Left kidney (tissue), 2 donors: Measurements from ENCODE around the gene MMRN2. TPM values are rescaled to one million over a fixed set of nuclear protein-coding genes. Genes with fewer than 3 reads are reported as not detected.

Experiments
- DNase-seq: peaks from one replicate; pipeline ENCODE4 v3.0.0-alpha.2; 2013
- polyA plus RNA-seq: library from polyadenylated mRNA; unstranded; fragments of 120-200 nt; gene quantifications from one replicate; pipeline ENCODE4 v1.2.1, GENCODE V29; 2013; ENCODE audit not compliant: insufficient read length

The MMRN2 gene
- polyA plus RNA-seq, 1 donor, result 23.7 TPM

DNA sequence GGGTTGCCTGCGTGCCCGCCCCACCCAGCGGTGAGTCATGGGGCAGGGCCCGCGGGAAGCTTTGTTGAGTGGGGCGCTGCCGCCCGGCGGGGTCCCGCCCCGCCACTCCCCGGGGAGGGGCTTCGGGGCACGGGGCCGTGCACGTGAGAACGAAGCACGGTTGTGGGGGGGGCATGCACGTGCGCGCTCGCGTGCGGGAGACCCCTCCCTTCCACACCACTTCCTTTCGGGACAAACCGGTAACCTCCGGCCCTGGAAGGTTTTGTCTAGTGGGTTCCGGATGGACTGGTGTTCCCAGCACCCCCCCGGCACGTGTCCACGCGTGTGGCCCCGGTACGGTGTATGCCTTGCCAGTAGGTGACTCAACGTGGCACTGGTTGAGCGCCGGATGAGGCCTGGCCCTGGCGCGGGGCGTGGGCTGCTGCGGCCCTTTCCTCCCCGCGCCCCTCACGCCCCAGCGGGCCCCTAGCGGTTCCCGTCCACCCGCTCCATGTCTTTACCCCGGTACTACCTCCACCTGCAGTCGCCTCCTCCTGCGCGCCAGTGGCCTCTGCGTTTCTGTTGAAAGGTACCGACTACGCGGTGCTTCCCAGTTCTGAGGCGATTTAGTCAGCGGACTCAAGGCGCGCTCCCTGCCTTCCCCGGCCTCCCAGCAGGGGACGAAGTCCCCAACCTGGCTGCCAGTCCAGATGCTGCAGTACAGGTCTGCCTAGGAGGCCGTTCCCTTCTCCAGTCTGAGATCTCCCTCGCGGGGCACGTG lies 14.0 kb upstream of the MMRN2 start:
- DNase-seq, result peak; percentile 71

DNA sequence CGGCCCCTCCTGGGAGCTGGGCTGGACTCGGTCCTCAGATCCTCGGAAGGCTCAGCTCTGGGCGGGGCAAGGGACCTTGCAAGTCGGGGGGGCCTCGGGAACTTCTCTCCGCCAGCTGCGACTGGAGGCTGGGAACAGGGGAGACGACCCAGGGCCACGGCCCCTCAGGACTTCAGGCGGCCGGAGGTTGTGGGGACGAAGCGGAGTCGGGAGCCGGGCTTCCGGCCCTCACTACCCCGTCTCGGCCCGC lies 13.5 kb upstream of the MMRN2 start:
- DNase-seq, result peak; percentile 55

DNA sequence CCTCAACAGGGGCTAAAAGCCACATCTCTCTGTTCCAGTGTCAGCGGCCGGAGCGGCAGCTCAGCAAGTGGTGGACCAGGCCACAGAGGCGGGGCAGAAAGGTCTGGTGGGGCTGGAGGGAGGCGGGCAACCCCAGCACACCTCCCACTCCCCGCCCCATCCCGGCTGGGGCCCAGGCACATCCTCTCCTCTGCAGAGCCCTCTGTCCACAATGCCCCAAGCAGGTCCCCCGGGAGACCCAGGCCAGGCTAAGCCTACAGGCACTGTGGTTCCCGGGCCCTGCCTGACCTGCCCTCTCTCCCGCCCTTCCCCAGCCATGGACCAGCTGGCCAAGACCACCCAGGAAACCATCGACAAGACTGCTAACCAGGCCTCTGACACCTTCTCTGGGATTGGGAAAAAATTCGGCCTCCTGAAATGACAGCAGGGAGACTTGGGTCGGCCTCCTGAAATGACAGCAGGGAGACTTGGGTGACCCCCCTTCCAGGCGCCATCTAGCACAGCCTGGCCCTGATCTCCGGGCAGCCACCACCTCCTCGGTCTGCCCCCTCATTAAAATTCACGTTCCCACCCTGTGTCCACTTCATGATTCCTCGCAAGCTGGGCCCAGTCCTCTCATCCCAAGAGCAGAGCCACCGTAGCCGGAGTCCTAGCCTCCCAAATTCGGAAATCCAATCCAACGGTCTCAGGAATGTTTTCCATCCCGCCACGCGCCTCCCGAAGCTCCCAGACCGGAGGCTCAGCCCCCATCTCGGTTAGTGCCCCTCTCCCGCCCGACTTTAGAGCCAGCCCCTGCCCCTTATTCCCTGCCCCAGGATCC lies 13.0 kb upstream of the MMRN2 start:
- DNase-seq, result no peak

DNA sequence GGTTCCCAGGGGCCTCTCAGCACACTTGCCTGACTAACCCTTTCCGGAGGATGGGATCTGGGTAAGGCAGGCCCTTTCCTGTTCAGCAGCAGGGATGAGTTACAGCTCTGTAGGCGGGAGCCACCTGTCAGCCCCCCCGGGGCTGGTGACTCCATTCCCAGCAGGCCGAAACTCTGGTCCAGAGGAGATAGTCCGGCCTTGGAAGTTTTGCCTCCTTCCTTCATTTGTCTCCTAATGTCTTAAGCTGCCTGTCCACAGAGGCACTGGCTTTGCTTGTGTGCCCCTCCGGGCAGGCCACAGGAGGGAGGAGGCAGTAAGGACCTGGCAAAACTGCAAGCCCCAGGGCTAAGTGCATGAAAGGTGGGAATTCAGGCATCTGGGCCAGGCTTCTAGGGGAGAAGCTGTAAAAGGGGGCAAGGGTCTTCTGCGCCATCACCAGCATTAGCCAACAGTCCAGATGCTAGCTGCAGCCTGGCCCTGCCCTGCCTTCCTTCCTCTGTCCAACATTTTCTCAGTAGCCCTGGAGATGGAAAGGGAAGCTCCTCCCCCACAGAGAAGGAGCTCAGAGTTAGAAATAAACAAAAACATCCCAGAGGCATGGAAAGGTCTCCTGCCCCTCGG lies 12.1 kb upstream of the MMRN2 start:
- no peak for DNase-seq

DNA sequence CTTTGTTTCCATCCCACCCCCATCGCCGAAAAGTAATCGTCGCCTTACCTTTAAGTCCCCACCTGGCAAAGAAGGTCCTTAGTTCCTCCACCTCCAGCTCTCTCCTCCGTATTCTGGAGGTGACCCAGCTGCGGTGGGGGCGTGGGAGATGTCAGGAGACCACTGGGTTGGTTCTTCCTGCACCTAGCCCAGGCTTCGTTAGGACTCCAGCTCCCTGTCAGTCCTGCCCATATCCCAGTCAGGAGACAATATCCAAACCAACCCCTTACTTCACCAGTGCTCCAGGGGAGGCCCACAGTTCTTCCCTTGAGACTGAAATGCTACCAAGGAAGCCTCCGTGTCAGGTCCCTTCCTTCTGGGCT lies 11.6 kb upstream of the MMRN2 start:
- DNase-seq, result no peak

DNA sequence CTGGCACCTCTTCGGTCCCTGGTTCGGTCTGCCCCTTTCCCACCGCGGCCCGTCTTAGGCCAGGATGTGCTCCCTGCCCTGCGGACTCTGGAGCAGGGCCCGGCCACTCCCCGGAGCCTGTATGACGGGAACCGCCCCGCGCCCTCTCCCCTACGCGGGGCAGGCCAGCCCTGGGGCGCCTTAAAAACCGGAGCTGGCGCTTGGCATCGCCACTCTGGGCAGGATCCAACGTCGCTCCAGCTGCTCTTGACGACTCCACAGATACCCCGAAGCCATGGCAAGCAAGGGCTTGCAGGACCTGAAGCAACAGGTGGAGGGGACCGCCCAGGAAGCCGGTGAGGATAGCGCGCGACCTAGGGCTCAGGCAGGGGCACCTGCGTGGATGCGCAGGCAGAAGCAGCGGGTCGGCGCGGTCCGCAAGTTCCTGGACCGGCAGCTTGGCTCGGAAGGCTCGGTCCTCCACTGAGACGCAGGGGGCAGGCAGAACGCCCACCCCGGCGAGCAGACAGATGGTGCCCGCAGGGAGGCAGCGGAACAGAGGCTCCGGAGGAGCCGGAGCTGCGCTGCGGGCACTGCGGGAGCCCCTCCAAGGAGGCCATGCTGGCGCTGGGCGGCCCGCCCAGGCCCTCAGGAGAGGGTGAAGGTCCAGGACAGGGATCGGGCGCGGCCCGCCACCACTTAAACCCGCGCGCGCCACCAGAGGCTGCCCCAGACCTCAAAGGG lies 11.0 kb upstream of the MMRN2 start, which contains the start of gene ADIRF:
TSS of gene ADIRF (plus strand) at position 212 of the 723 bp plus-strand sequence. CDS start at position 275, 63 bp downstream.
- DNase-seq, result no peak

DNA sequence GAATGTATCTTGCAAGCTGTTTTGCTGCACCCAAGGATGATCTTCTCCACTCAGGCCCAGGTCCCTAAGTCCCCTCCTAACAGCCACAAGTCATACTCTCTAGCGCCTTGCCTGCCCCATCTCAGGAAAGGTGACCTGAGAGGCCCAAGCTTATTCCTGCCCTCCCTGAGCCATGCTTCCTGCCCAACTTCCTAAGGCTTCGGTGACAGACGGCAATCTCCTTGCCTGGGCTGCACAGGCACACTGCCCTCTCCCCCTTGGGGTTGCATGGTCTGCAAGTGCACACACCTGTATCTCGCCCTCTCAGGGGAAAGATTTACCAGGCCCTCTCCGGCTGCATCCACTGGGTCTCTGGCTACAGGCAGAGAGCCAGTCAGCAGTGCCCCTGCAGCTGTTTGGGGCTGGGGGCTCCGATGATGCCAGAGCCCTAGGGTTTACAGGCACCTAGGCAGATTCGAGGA lies 10.1 kb upstream of the MMRN2 start:
- DNase-seq, result no peak

DNA sequence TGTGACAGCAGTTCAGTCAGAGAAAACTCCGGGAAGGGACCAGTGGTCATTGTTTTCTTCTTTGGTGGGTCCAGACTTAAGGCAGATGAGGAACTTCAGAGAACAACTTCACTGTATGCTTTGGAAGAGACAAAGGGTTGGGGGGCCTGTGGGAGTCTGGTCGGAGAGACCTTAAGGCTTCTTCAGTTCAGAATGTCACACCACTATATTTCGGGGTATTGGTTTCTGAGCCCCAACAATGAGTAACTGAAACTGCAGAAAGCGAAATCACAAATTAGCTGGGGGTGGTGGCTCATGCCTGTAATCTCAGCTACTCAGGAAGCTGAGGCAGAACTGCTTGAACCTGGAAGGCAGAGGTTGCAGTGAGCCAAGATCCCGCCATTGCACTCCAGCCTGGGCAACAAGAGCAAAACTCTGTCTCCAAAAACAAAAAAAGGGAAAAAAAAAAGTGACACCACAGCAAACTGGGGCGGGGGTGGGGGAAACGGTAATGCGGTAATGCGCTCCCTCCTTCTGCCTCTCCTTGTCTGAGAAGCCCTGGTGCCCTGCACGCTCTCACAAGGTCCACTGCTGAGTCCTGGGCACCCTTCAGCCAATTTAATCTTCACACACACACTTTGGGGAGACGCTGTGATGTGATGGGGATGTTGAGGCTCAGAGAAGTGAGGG lies 8.7 kb upstream of the MMRN2 start:
- DNase-seq, result no peak

DNA sequence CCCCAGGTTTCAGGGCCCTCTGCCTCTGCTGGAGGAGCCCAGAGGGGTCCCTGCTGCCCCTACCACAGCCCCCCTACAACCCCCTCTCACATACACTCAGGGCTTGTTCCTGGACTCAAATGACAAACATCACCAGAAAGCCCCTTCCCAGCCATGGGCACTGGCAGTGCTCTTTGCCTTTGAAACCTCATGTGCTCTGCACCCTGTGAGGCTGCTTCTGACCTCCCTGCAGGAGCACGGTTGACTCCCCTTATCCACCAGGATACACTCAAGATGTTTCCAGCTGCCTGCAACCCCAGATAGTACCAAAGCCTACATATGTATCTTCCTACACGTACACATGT lies 7.4 kb upstream of the MMRN2 start:
- DNase-seq, result no peak

DNA sequence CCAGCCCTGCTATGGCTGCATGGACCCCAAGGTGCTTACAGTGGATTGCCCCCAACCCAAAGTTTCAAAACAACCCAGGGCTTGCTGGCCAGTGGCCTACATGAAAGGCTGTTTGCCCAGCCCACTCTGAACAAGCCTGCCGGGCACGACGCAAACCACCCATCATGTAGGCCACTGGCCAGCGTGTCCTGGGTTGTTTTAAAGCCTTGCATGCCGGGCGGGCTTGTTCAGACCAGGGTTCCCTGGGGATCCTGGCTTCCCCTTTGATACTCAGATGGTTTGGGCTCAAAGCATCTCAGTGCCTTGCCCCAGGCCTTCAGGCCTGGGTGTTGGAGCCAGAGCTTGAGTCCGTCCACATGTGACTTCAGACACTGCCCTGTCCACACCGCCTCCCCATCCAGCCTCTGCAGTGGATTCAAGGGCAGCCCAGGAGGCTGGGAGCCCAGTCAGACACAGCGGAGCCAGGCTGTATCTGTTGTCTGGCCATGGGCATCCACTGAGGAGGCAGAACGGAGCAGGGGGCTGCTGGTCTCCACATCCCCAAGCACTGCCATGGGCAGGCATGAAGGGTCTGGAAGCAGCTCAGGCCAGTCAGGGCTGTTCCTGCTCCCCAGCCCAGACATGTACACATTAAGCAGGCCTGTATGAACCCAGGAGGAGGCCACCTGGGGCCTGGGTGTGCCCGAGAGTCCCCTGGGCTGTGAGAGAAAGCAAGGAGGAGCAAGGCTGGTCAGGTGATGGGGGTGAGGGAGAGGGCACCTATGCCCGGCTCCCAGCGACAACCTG lies 6.8 kb upstream of the MMRN2 start:
- no peak for DNase-seq

DNA sequence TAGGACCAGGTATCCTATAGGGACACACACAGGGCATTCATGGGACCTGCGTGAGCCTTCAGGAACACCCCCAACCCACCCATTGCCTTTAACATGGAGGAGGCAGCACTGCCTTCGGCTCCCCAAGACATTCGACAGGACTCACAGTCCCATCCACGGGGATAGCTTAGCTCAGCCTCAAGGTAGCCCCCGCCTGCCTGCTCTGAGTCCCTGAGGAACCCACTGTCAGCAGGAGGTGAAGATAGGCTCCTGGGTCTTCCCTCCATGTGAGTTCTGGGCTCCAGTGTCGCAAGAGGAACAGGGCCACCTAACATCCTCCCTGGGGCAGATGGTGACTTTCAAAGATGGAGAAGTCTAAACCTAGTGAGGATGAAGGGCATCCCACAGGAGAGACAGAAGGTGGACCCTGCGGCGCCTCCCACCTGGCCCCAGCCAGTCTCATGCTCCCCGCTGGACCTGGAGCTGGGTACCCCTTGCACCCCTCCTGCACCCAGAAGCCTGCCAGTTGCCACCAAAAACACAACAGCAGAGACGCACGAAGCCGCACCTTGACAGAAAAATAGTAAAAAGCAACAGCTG lies 6.0 kb upstream of the MMRN2 start:
- DNase-seq, result no peak

DNA sequence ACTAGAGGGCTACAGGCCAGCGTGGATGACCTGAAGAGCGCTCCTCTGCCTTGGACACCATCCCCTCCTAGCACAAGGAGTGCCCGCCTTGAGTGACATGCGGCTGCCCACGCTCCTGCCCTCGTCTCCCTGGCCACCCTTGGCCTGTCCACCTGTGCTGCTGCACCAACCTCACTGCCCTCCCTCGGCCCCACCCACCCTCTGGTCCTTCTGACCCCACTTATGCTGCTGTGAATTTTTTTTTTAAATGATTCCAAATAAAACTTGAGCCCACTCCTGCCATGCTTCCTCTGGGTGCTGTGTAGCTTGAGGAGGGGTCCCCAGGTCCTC lies 5.5 kb upstream of the MMRN2 start:
- no peak for DNase-seq

DNA sequence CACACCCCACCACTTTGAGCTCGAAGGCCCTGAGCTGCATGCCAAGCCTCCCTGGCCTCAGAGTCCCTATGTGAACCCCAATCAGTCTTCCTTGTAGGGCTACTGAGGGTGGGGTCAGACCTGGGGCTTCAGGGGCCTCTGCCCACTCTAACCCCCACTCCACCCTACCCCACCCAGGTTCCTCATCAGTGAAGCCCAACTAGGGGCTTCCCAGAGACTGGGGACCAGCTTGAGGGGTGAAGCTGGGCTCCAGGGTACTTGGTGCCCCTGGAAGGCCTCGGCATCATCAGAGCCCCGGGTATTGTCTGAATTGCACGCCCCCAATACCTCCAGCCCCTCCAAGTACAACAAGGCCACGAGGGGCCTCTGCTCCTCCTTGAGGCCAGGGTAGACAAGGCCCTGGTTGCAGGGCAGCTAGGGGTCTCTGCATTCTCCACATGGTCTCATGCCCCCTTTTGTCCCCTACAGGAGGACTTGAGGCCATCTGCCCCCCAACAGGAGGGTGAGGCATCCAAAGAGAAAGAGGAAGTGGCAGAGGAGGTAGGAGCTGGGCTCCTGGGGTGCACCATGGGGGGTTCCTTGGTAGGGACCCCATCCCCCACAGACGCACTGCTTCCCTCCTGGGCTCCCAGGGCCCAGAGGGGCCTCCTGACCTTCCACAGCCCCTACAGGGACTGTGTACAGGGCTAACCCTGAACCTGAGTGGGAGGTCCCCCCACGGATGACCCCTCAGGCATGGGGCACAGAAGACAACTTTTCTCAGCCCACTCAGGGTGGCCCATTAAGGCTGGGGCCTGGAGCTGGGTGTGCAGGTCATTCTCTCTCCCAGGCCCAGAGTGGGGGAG lies 4.9 kb upstream of the MMRN2 start:
- DNase-seq, result no peak

DNA sequence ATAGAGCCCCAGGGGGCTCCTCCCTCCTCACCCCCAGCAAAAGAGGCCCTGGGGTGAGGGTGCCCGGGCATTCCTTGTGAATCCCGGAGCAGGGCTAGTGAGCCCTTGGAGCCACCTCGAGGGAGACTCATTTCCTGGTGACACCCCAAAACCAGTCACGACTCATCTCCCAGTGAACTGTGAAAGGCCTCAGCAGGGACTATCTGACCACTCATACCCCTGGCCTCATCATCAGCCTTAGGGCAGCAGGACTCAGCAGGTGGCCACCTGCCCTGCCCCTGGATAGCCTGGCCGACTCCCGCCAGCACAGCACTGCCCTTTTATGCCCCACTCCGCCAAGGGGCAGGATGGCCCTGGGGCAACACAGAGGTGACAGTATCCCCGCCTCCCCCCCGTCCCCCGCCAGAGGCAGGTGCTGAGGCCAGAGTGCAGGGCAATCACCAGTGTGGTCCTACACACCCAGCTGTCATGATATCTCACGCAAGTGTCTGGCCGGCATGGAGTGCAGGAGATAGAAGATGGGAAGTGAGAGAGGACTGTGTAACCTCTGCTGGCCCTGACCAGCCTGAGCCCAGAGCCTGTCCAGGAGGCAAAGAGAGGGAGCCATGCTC lies 4.2 kb upstream of the MMRN2 start:
- no peak for DNase-seq

DNA sequence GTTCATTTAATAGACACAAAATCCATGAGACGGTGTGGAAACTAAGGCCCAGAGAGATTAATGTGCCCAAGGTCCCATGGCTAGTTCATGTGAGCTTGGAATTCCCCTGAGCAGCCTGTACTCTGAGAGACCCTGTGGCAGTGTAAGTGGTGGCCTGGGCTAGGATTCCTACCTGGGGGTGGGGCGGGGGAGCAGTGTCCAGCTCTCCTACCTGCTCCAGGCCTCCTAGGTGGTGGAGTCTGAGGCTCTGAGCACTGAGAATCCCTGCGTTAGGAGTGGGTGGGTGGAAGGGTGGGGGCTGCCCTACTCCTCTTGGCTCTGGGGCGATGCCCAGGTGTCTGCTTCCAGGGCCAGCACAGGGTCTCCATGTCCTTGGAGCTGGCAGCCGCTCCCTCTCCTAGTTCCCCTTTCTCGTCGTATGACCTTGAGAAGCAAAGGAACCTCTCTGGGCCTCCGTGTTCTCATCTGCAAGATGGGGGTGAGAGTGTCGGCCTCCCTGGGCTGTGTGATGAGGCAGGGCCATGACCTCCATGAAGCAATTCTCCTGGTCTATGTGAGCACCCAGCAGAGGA lies 3.5 kb upstream of the MMRN2 start:
- DNase-seq, result no peak

DNA sequence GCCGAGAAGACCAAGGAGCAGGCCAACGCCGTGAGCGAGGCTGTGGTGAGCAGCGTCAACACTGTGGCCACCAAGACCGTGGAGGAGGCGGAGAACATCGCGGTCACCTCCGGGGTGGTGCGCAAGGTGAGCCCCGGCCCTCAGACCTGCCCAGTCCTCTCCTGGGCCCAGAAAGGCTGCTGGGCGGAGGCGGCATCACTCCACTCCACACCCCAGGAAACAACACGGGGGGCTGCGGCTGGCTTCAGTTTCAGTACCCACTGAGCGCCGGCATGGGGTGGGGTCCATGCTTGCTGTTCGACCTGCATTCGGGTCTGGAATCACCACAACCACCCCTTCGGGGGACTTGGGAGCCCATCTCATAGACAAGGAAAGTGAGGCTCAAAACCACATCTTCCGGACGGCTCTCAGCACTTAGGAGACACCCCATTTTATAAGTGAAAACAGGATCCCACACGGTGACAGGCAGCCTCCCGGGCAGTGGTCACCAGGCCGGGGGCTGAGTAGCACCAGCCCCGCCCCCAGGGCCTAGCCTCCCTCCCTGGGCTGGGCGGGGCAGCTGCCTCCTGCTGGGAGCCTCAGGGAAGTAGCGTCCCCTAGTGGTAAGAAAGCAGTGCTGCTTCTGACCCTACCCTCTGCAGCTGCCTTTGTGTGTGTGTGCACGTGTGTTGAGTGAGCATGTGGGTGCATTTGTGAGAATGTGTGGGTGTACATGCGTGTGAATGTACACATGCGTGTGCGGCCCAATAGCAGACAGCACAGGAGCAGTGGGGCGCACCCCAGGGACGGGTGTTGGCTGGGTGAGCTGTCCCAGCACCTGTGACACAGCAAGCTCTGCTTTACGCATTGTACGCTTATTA lies 2.8 kb upstream of the MMRN2 start:
- DNase-seq, result no peak

DNA sequence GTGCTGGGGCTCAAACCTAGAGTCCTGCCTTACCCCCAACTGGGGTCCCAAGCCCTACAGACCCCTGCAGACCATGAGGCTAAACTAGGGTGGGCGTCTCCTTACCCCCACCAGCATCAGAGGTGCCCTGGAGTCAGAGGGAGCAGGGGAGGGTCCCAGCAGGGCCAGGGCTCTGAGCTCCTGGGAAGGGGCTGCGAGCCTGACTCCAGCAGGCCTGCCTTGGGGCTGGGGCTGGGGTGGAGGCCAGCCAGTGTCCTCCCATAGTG lies 2.3 kb upstream of the MMRN2 start:
- DNase-seq, result no peak

DNA sequence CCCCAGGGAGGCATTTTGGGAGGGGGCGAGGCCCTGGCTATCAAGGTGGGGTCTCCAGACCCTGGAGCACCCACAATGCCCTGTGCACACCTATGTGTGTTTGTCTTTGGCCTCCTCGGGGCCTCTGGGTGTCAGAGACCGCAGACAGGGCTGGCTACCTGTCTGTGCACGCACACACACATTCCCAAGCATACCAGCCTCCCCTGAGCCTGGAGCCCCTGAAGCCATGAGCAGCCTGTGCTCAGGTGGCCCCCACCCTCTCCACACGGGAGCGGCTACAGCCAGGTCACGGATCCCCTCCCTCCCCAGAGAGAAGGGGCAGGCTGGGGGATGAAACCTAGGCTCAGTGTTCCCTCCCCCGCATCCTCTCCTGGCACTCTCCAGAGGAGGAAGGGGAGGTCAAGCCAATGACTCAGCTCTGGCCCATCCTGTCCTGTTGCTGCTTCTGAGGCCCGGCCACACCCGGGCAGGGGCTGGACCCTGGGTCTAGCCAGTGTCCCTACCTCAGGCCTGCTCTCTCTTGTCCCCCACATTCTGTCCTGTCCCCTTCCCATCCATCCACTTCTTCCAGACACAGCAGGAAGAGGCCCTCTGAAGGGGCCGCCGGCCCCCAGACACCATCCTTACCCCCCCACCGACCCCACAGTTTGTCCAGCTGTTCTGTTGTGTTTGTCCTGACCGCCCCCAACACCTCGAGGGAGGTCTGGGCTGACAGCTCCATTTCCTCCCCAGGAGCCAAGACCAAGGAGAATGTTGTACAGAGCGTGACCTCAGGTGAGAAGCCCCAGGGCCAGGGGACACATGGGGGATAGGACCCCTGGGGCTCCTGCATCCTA lies 1.7 kb upstream of the MMRN2 start:
- peak; percentile 53 for DNase-seq
